H9 (cell line): ENCODE measurements around the gene NDUFB3. TPM values are rescaled to one million over a fixed set of nuclear protein-coding genes. Genes with fewer than 3 reads are reported as not detected.
"Not testable (repeated sequence)": the region's sequence is repeated elsewhere in the genome, so short reads cannot be mapped to it uniquely, and the experiment has no call there.

ENCODE experiments used
- DNase-seq: peaks from one replicate; pipeline ENCODE4 v3.0.0-alpha.2; 2017
- H2AFZ ChIP-seq: one replicate; pipeline ENCODE4 v1.6.1; 2013; ENCODE audit warnings: mild to moderate bottlenecking, low read length, control low read depth, moderate library complexity
- H2AK5ac ChIP-seq: 2 replicates; pipeline ENCODE4 v1.6.1; 2013; ENCODE audit warnings: low read length, control low read depth, mixed read lengths; ENCODE audit not compliant: insufficient read length
- H2BK120ac ChIP-seq: one replicate; pipeline ENCODE4 v1.6.1; 2013; ENCODE audit warnings: low read depth, mild to moderate bottlenecking, low read length, control low read depth, inconsistent platforms; ENCODE audit not compliant: poor library complexity, severe bottlenecking
- H2BK12ac ChIP-seq: 2 replicates; pipeline ENCODE4 v1.6.1; 2013; ENCODE audit warnings: low read length, control low read depth, mixed read lengths, low read depth; ENCODE audit not compliant: insufficient read length
- H2BK15ac ChIP-seq: 2 replicates; pipeline ENCODE4 v1.6.1; 2013; ENCODE audit warnings: low read depth, low read length, control low read depth
- H2BK20ac ChIP-seq: one replicate; pipeline ENCODE4 v1.6.1; 2013; ENCODE audit warnings: low read depth, mild to moderate bottlenecking, low read length, control low read depth, inconsistent platforms; ENCODE audit not compliant: poor library complexity, severe bottlenecking
- H2BK5ac ChIP-seq: 2 replicates; pipeline ENCODE4 v1.6.1; 2013; ENCODE audit warnings: low read length, control low read depth, mixed read lengths; ENCODE audit not compliant: insufficient read length
- H3K14ac ChIP-seq: 2 replicates; pipeline ENCODE4 v1.6.1; 2013; ENCODE audit warnings: low read length, control low read depth; ENCODE audit not compliant: insufficient read depth
- H3K18ac ChIP-seq: 2 replicates; pipeline ENCODE4 v1.6.1; 2013; ENCODE audit warnings: low read depth, mild to moderate bottlenecking, mixed read lengths, low read length, control low read depth; ENCODE audit not compliant: insufficient read length
- H3K23ac ChIP-seq: 2 replicates; pipeline ENCODE4 v1.6.1; 2013; ENCODE audit warnings: low read length, control low read depth, mixed read lengths, low read depth; ENCODE audit not compliant: insufficient read length
- H3K23me2 ChIP-seq: 2 replicates; pipeline ENCODE4 v1.6.1; 2013; ENCODE audit warnings: low read depth, mild to moderate bottlenecking, mixed read lengths, low read length, control low read depth; ENCODE audit not compliant: insufficient read length, poor library complexity, severe bottlenecking
- H3K27ac ChIP-seq: 2 replicates; pipeline ENCODE4 v1.5.1; 2013; ENCODE audit warnings: low read length, control low read depth, mixed read lengths, low read depth; ENCODE audit not compliant: insufficient read length
- H3K27me3 ChIP-seq: 2 replicates; pipeline ENCODE4 v1.6.1; 2013; ENCODE audit warnings: low read length, control low read depth, inconsistent platforms; ENCODE audit not compliant: insufficient read depth
- H3K4ac ChIP-seq: 2 replicates; pipeline ENCODE4 v1.6.1; 2013; ENCODE audit warnings: low read depth, mild to moderate bottlenecking, control low read depth, inconsistent platforms, low read length, moderate library complexity
- H3K4me1 ChIP-seq: 2 replicates; pipeline ENCODE4 v1.6.1; 2013; ENCODE audit warnings: low read length, control low read depth, inconsistent platforms; ENCODE audit not compliant: insufficient read depth
- H3K4me2 ChIP-seq: 2 replicates; pipeline ENCODE4 v1.6.1; 2013; ENCODE audit warnings: low read length, control low read depth, mixed read lengths; ENCODE audit not compliant: insufficient read length, insufficient read depth
- H3K56ac ChIP-seq: 2 replicates; pipeline ENCODE4 v1.6.1; 2013; ENCODE audit warnings: low read depth, mild to moderate bottlenecking, mixed read lengths, low read length, control low read depth; ENCODE audit not compliant: insufficient read length
- H3K79me1 ChIP-seq: 2 replicates; pipeline ENCODE4 v1.6.1; 2013; ENCODE audit warnings: low read depth, mild to moderate bottlenecking, moderate library complexity, low read length, control low read depth, inconsistent platforms; ENCODE audit not compliant: insufficient read depth, poor library complexity, severe bottlenecking
- H3K79me2 ChIP-seq: 2 replicates; pipeline ENCODE4 v1.6.1; 2013; ENCODE audit warnings: low read length, control low read depth, inconsistent platforms; ENCODE audit not compliant: insufficient read depth
- H3K9ac ChIP-seq: 2 replicates; pipeline ENCODE4 v1.6.1; 2013; ENCODE audit warnings: low read length, control low read depth, mixed read lengths; ENCODE audit not compliant: insufficient read length; ENCODE audit errors: extremely low read depth
- H3K9me3 ChIP-seq: one replicate; pipeline ENCODE4 v1.6.1; 2013; ENCODE audit warnings: low read depth, low read length, inconsistent platforms; ENCODE audit not compliant: control insufficient read depth
- H3T11ph ChIP-seq: one replicate; pipeline ENCODE4 v1.6.1; 2013; ENCODE audit warnings: mild to moderate bottlenecking, low read length, control low read depth, inconsistent platforms
- H4K20me1 ChIP-seq: one replicate; pipeline ENCODE4 v1.6.1; 2013; ENCODE audit not compliant: control insufficient read depth, insufficient read length, insufficient read depth
- H4K5ac ChIP-seq: 2 replicates; pipeline ENCODE4 v1.6.1; 2013; ENCODE audit warnings: low read depth, mild to moderate bottlenecking, mixed read lengths, low read length, control low read depth; ENCODE audit not compliant: insufficient read length
- H4K8ac ChIP-seq: replicated peaks from 2 replicates; pipeline ENCODE4 v1.6.1; 2013; ENCODE audit warnings: low read length, control low read depth, mixed read lengths, low read depth; ENCODE audit not compliant: insufficient read length
- H4K91ac ChIP-seq: 2 replicates; pipeline ENCODE4 v1.6.1; 2013; ENCODE audit warnings: low read depth, mild to moderate bottlenecking, moderate library complexity, mixed read lengths, low read length, control low read depth; ENCODE audit not compliant: insufficient read length
- H3K27ac Mint-ChIP-seq, 3 experiments: 2 replicates in 2 of 3; 3 replicates in 1 of 3; pipeline ENCODE4 v1.8.0; 2020 to 2021; ENCODE audit warnings: mixed read lengths in 3 of 3, mild to moderate bottlenecking in 1 of 3, moderate library complexity in 1 of 3
- H3K27me3 Mint-ChIP-seq: 2 replicates; pipeline ENCODE4 v1.8.0; 2021; ENCODE audit warnings: low read depth, mild to moderate bottlenecking, moderate library complexity, mixed read lengths
- H3K36me3 Mint-ChIP-seq, 3 experiments: 2 replicates in 2 of 3; 3 replicates in 1 of 3; pipeline ENCODE4 v1.8.0; 2020 to 2021; ENCODE audit warnings: low read depth in 3 of 3, mixed read lengths in 3 of 3; ENCODE audit not compliant: insufficient read depth in 1 of 3
- H3K4me1 Mint-ChIP-seq, 2 experiments: 2 replicates each; pipeline ENCODE4 v1.8.0; 2020; ENCODE audit warnings: mixed read lengths in 2 of 2
- H3K4me3 Mint-ChIP-seq, 2 experiments: 2 replicates in 1 of 2; 3 replicates in 1 of 2; pipeline ENCODE4 v1.8.0; 2020 to 2021; ENCODE audit warnings: mild to moderate bottlenecking in 2 of 2, mixed read lengths in 2 of 2, moderate library complexity in 1 of 2
- H3K9me3 Mint-ChIP-seq, 2 experiments: 2 replicates in 1 of 2; 3 replicates in 1 of 2; pipeline ENCODE4 v1.8.0; 2020; ENCODE audit warnings: mild to moderate bottlenecking in 2 of 2, mixed read lengths in 2 of 2, moderate library complexity in 1 of 2
- WGBS: extraction: QIAGEN DNeasy Blood & Tissue Kit; methylation state at CpG from one replicate; pipeline ENCODE4 v1.1.7; 2013; ENCODE audit warnings: missing lambda C conversion rate, low lambda C conversion rate, mixed read lengths; ENCODE audit not compliant: insufficient read length; ENCODE audit errors: extremely low coverage; 5-methylcytosine and 5-hydroxymethylcytosine counted together
- total RNA-seq: library from RNA; stranded (reverse); gene quantifications from 2 replicates; pipeline ENCODE4 v1.2.1, GENCODE V29; 2021

NDUFB3 gene
- total RNA-seq, 1 experiment from 2014 or later: 59.6 TPM

GRCh38 chr2:201038361-201038760 is 33.4 kb upstream of the NDUFB3 start:
- H3K14ac ChIP-seq, H2AFZ ChIP-seq, H3K79me2 ChIP-seq, H2BK120ac ChIP-seq, H3K27ac Mint-ChIP-seq, H2BK12ac ChIP-seq, DNase-seq, H3K27me3 ChIP-seq, H3K4me1 ChIP-seq, H3K27me3 Mint-ChIP-seq, H3K4me1 Mint-ChIP-seq, H3K23ac ChIP-seq, H3K9ac ChIP-seq, H2BK5ac ChIP-seq, H3K9me3 ChIP-seq, H3K56ac ChIP-seq, H3K23me2 ChIP-seq, H4K8ac ChIP-seq, H3K18ac ChIP-seq, H4K20me1 ChIP-seq, H3K79me1 ChIP-seq, H3K4ac ChIP-seq, H4K5ac ChIP-seq, H3K27ac ChIP-seq, H3T11ph ChIP-seq, H2BK15ac ChIP-seq, H2AK5ac ChIP-seq, H3K4me2 ChIP-seq, H3K4me3 Mint-ChIP-seq, H2BK20ac ChIP-seq, H4K91ac ChIP-seq: not testable (repeated sequence)
- WGBS: no CpG with 5 or more reads among the region's 4 CpGs
- Mint-ChIP-seq H3K9me3 (peaks cover 15 to 21% of the 10 kb centered on the region in 2 experiments), H3K36me3 (peaks cover 9 to 33% (median 19%) of the 10 kb centered on the region in 3 experiments; a peak in 6 of 7 replicates)
